Activated CD4-positive, alpha-beta memory T cell treated with anti-CD3 and anti-CD28 coated beads for 36 hours (primary cell): ENCODE results near the gene TMEM244. TPM values are rescaled to one million over a fixed set of nuclear protein-coding genes. Genes with fewer than 3 reads are reported as not detected.

Experiments used
- CTCF ChIA-PET: fragments of 350-600 bp; sonication (Branson Sonifier 250); formaldehyde crosslinking; loops from one replicate; lab custom pipeline; 2021; ENCODE audit warnings: antibody characterized with exemption, inconsistent platforms; lab: Charles Lee
- POLR2A ChIA-PET: fragments of 350-600 bp; sonication (Branson Sonifier 250); formaldehyde crosslinking; loops from one replicate; lab custom pipeline; 2021; ENCODE audit warnings: antibody characterized with exemption; lab: Charles Lee
- DNase-seq: peaks from one replicate; pipeline ENCODE4 v3.0.0-alpha.2; 2020
- H3K27ac Mint-ChIP-seq: one replicate; pipeline ENCODE4 v1.8.0; 2021; ENCODE audit warnings: mixed read lengths
- H3K27me3 Mint-ChIP-seq: one replicate; pipeline ENCODE4 v1.8.0; 2021; ENCODE audit warnings: mixed read lengths
- H3K36me3 Mint-ChIP-seq: one replicate; pipeline ENCODE4 v1.8.0; 2021; ENCODE audit warnings: mixed read lengths
- H3K4me1 Mint-ChIP-seq: one replicate; pipeline ENCODE4 v1.8.0; 2021; ENCODE audit warnings: low read depth, mixed read lengths
- H3K4me3 Mint-ChIP-seq: one replicate; pipeline ENCODE4 v1.8.0; 2021; ENCODE audit warnings: mild to moderate bottlenecking, mixed read lengths
- H3K9me3 Mint-ChIP-seq: one replicate; pipeline ENCODE4 v1.8.0; 2021; ENCODE audit warnings: mixed read lengths
- intact Hi-C: fragments of 100-400 bp; cut with micrococcal nuclease; formaldehyde crosslinking; loops from one replicate; pipeline ENCODE4 v1.15.1; 2023
- total RNA-seq, 2 experiments: library from RNA; stranded (reverse); gene quantifications; one replicate each; pipeline ENCODE4 v1.2.3, GENCODE V29; 2021

TMEM244 gene
- total RNA-seq, 2 experiments from 2014 or later, result not detected

GRCh38 chr6:129793447-129793846 lies 67.7 kb downstream of the TMEM244 start:
- no peaks in the 10 kb centered on the region for H3K27me3 Mint-ChIP-seq
- no peak overlapping the region for H3K27ac Mint-ChIP-seq
- no peaks in the 10 kb centered on the region for H3K36me3 Mint-ChIP-seq
- intact Hi-C loops, result no loop called here
- DNase-seq, result no peak
- POLR2A ChIA-PET, result no interaction called here
- no peak overlapping the region for H3K4me3 Mint-ChIP-seq
- H3K4me1 Mint-ChIP-seq, result no peaks in the 10 kb centered on the region
- CTCF ChIA-PET, result interaction anchor here (1.6 kb wide), 1 partner anchor 18 kb away, joined by 3 read pairs; no protein-coding TSS in a partner anchor
- H3K9me3 Mint-ChIP-seq, result no peaks in the 10 kb centered on the region

- no peak overlapping the region for H3K4me3 Mint-ChIP-seq
- intact Hi-C loops, result no loop called here
- no peaks in the 10 kb centered on the region for H3K4me1 Mint-ChIP-seq
- no peak overlapping the region for H3K27ac Mint-ChIP-seq
- ChIA-PET CTCF (no interaction called here), POLR2A (no interaction called here)
- H3K9me3 Mint-ChIP-seq, result no peaks in the 10 kb centered on the region
- H3K27me3 Mint-ChIP-seq, result no peaks in the 10 kb centered on the region
- no peaks in the 10 kb centered on the region for H3K36me3 Mint-ChIP-seq
- DNase-seq, result no peak
These were observed 69.1 kb downstream of the TMEM244 start for GRCh38 chr6:129792049-129792448.

GRCh38 chr6:129790785-129791184 lies 70.3 kb downstream of the TMEM244 start:
- Mint-ChIP-seq H3K36me3 (no peaks in the 10 kb centered on the region), H3K4me3 (no peak overlapping the region)
- POLR2A ChIA-PET, result no interaction called here

GRCh38 chr6:129789974-129790373 lies 71.1 kb downstream of the TMEM244 start:
- Mint-ChIP-seq H3K27ac (no peak overlapping the region), H3K4me1 (no peaks in the 10 kb centered on the region), H3K9me3 (no peaks in the 10 kb centered on the region), H3K36me3 (no peaks in the 10 kb centered on the region), H3K4me3 (no peak overlapping the region), H3K27me3 (no peaks in the 10 kb centered on the region)
- ChIA-PET POLR2A (no interaction called here), CTCF (interaction anchor here (2.2 kb wide), 1 partner anchor 15 kb away, joined by 12 read pairs; no protein-coding TSS in a partner anchor)
- DNase-seq, result no peak
- intact Hi-C loops, result no loop called here

More at GRCh38 chr6:129790785-129791184, 70.3 kb downstream of the TMEM244 start:
- intact Hi-C loops, result no loop called here
- no peak for DNase-seq
- H3K9me3 Mint-ChIP-seq, result no peaks in the 10 kb centered on the region
- H3K27ac Mint-ChIP-seq, result no peak overlapping the region
- H3K4me1 Mint-ChIP-seq, result no peaks in the 10 kb centered on the region
- H3K27me3 Mint-ChIP-seq, result no peaks in the 10 kb centered on the region
- CTCF ChIA-PET, result interaction anchor here (2.2 kb wide), 1 partner anchor 16 kb away, joined by 12 read pairs; no protein-coding TSS in a partner anchor

GRCh38 chr6:129787816-129788215 lies 73.3 kb downstream of the TMEM244 start:
- no peaks in the 10 kb centered on the region for H3K9me3 Mint-ChIP-seq
- no peaks in the 10 kb centered on the region for H3K4me1 Mint-ChIP-seq
- no peaks in the 10 kb centered on the region for H3K27me3 Mint-ChIP-seq
- POLR2A ChIA-PET, result no interaction called here
- intact Hi-C loops, result no loop called here
- no peak for DNase-seq
- CTCF ChIA-PET, result no interaction called here
- H3K4me3 Mint-ChIP-seq, result no peak overlapping the region
- H3K36me3 Mint-ChIP-seq, result no peaks in the 10 kb centered on the region
- H3K27ac Mint-ChIP-seq, result no peak overlapping the region

GRCh38 chr6:129786548-129786947 lies 74.6 kb downstream of the TMEM244 start:
- intact Hi-C loops, result no loop called here
- Mint-ChIP-seq H3K4me3 (no peak overlapping the region), H3K27ac (no peak overlapping the region), H3K4me1 (no peaks in the 10 kb centered on the region), H3K27me3 (no peaks in the 10 kb centered on the region), H3K9me3 (no peaks in the 10 kb centered on the region), H3K36me3 (no peaks in the 10 kb centered on the region)
- ChIA-PET POLR2A (no interaction called here), CTCF (no interaction called here)
- DNase-seq, result no peak

GRCh38 chr6:129785756-129786135 lies 75.4 kb downstream of the TMEM244 start:
- H3K36me3 Mint-ChIP-seq, result no peaks in the 10 kb centered on the region
- no peak overlapping the region for H3K27ac Mint-ChIP-seq
- no peaks in the 10 kb centered on the region for H3K9me3 Mint-ChIP-seq
- intact Hi-C loops, result no loop called here
- H3K4me1 Mint-ChIP-seq, result no peaks in the 10 kb centered on the region
- no peak for DNase-seq
- CTCF ChIA-PET, result interaction anchor here (0.8 kb wide), 1 partner anchor 115 kb away, joined by 3 read pairs; no protein-coding TSS in a partner anchor
- POLR2A ChIA-PET, result no interaction called here
- no peaks in the 10 kb centered on the region for H3K27me3 Mint-ChIP-seq
- H3K4me3 Mint-ChIP-seq, result no peak overlapping the region

GRCh38 chr6:129785047-129785755 lies 75.9 kb downstream of the TMEM244 start:
- Mint-ChIP-seq H3K27me3 (no peaks in the 10 kb centered on the region), H3K27ac (no peak overlapping the region), H3K4me3 (no peak overlapping the region), H3K36me3 (no peaks in the 10 kb centered on the region), H3K9me3 (no peaks in the 10 kb centered on the region), H3K4me1 (no peaks in the 10 kb centered on the region)
- intact Hi-C loops, result no loop called here
- POLR2A ChIA-PET, result no interaction called here
- DNase-seq, result no peak
- CTCF ChIA-PET, result interaction anchor here (1.1 kb wide), 1 partner anchor 10 kb away, joined by 4 read pairs; no protein-coding TSS in a partner anchor

Other genes with a start within 250 kb of the TMEM244 start
- gene ARHGAP18, start 151.1 kb downstream of the TMEM244 start, total RNA-seq, result 1 to 10 TPM; 7.0 to 9.2 TPM
- 1 to 10 TPM; 5.2 to 7.4 TPM for gene L3MBTL3, start 157.3 kb upstream of the TMEM244 start, total RNA-seq